H9 (cell line): Measurements from ENCODE around the gene CAMK2N2. TPM values are rescaled to one million over a fixed set of nuclear protein-coding genes. Genes with fewer than 3 reads are reported as not detected.

Experiments used
- DNase-seq: peaks from one replicate; pipeline ENCODE4 v3.0.0-alpha.2; 2017
- H2AFZ ChIP-seq: one replicate; pipeline ENCODE4 v1.6.1; 2013; ENCODE audit warnings: mild to moderate bottlenecking, low read length, control low read depth, moderate library complexity
- H2AK5ac ChIP-seq: 2 replicates; pipeline ENCODE4 v1.6.1; 2013; ENCODE audit warnings: low read length, control low read depth, mixed read lengths; ENCODE audit not compliant: insufficient read length
- H2BK120ac ChIP-seq: one replicate; pipeline ENCODE4 v1.6.1; 2013; ENCODE audit warnings: low read depth, mild to moderate bottlenecking, low read length, control low read depth, inconsistent platforms; ENCODE audit not compliant: poor library complexity, severe bottlenecking
- H2BK12ac ChIP-seq: 2 replicates; pipeline ENCODE4 v1.6.1; 2013; ENCODE audit warnings: low read length, control low read depth, mixed read lengths, low read depth; ENCODE audit not compliant: insufficient read length
- H2BK15ac ChIP-seq: 2 replicates; pipeline ENCODE4 v1.6.1; 2013; ENCODE audit warnings: low read depth, low read length, control low read depth
- H2BK20ac ChIP-seq: one replicate; pipeline ENCODE4 v1.6.1; 2013; ENCODE audit warnings: low read depth, mild to moderate bottlenecking, low read length, control low read depth, inconsistent platforms; ENCODE audit not compliant: poor library complexity, severe bottlenecking
- H2BK5ac ChIP-seq: 2 replicates; pipeline ENCODE4 v1.6.1; 2013; ENCODE audit warnings: low read length, control low read depth, mixed read lengths; ENCODE audit not compliant: insufficient read length
- H3K14ac ChIP-seq: 2 replicates; pipeline ENCODE4 v1.6.1; 2013; ENCODE audit warnings: low read length, control low read depth; ENCODE audit not compliant: insufficient read depth
- H3K18ac ChIP-seq: 2 replicates; pipeline ENCODE4 v1.6.1; 2013; ENCODE audit warnings: low read depth, mild to moderate bottlenecking, mixed read lengths, low read length, control low read depth; ENCODE audit not compliant: insufficient read length
- H3K23ac ChIP-seq: 2 replicates; pipeline ENCODE4 v1.6.1; 2013; ENCODE audit warnings: low read length, control low read depth, mixed read lengths, low read depth; ENCODE audit not compliant: insufficient read length
- H3K23me2 ChIP-seq: 2 replicates; pipeline ENCODE4 v1.6.1; 2013; ENCODE audit warnings: low read depth, mild to moderate bottlenecking, mixed read lengths, low read length, control low read depth; ENCODE audit not compliant: insufficient read length, poor library complexity, severe bottlenecking
- H3K27ac ChIP-seq: 2 replicates; pipeline ENCODE4 v1.5.1; 2013; ENCODE audit warnings: low read length, control low read depth, mixed read lengths, low read depth; ENCODE audit not compliant: insufficient read length
- H3K27me3 ChIP-seq: 2 replicates; pipeline ENCODE4 v1.6.1; 2013; ENCODE audit warnings: low read length, control low read depth, inconsistent platforms; ENCODE audit not compliant: insufficient read depth
- H3K4ac ChIP-seq: 2 replicates; pipeline ENCODE4 v1.6.1; 2013; ENCODE audit warnings: low read depth, mild to moderate bottlenecking, control low read depth, inconsistent platforms, low read length, moderate library complexity
- H3K4me1 ChIP-seq: 2 replicates; pipeline ENCODE4 v1.6.1; 2013; ENCODE audit warnings: low read length, control low read depth, inconsistent platforms; ENCODE audit not compliant: insufficient read depth
- H3K4me2 ChIP-seq: 2 replicates; pipeline ENCODE4 v1.6.1; 2013; ENCODE audit warnings: low read length, control low read depth, mixed read lengths; ENCODE audit not compliant: insufficient read length, insufficient read depth
- H3K56ac ChIP-seq: 2 replicates; pipeline ENCODE4 v1.6.1; 2013; ENCODE audit warnings: low read depth, mild to moderate bottlenecking, mixed read lengths, low read length, control low read depth; ENCODE audit not compliant: insufficient read length
- H3K79me1 ChIP-seq: 2 replicates; pipeline ENCODE4 v1.6.1; 2013; ENCODE audit warnings: low read depth, mild to moderate bottlenecking, moderate library complexity, low read length, control low read depth, inconsistent platforms; ENCODE audit not compliant: insufficient read depth, poor library complexity, severe bottlenecking
- H3K79me2 ChIP-seq: 2 replicates; pipeline ENCODE4 v1.6.1; 2013; ENCODE audit warnings: low read length, control low read depth, inconsistent platforms; ENCODE audit not compliant: insufficient read depth
- H3K9ac ChIP-seq: 2 replicates; pipeline ENCODE4 v1.6.1; 2013; ENCODE audit warnings: low read length, control low read depth, mixed read lengths; ENCODE audit not compliant: insufficient read length; ENCODE audit errors: extremely low read depth
- H3K9me3 ChIP-seq: one replicate; pipeline ENCODE4 v1.6.1; 2013; ENCODE audit warnings: low read depth, low read length, inconsistent platforms; ENCODE audit not compliant: control insufficient read depth
- H3T11ph ChIP-seq: one replicate; pipeline ENCODE4 v1.6.1; 2013; ENCODE audit warnings: mild to moderate bottlenecking, low read length, control low read depth, inconsistent platforms
- H4K20me1 ChIP-seq: one replicate; pipeline ENCODE4 v1.6.1; 2013; ENCODE audit not compliant: control insufficient read depth, insufficient read length, insufficient read depth
- H4K5ac ChIP-seq: 2 replicates; pipeline ENCODE4 v1.6.1; 2013; ENCODE audit warnings: low read depth, mild to moderate bottlenecking, mixed read lengths, low read length, control low read depth; ENCODE audit not compliant: insufficient read length
- H4K8ac ChIP-seq: replicated peaks from 2 replicates; pipeline ENCODE4 v1.6.1; 2013; ENCODE audit warnings: low read length, control low read depth, mixed read lengths, low read depth; ENCODE audit not compliant: insufficient read length
- H4K91ac ChIP-seq: 2 replicates; pipeline ENCODE4 v1.6.1; 2013; ENCODE audit warnings: low read depth, mild to moderate bottlenecking, moderate library complexity, mixed read lengths, low read length, control low read depth; ENCODE audit not compliant: insufficient read length
- H3K27ac Mint-ChIP-seq, 3 experiments: 2 replicates in 2 of 3; 3 replicates in 1 of 3; pipeline ENCODE4 v1.8.0; 2020 to 2021; ENCODE audit warnings: mixed read lengths in 3 of 3, mild to moderate bottlenecking in 1 of 3, moderate library complexity in 1 of 3
- H3K27me3 Mint-ChIP-seq: 2 replicates; pipeline ENCODE4 v1.8.0; 2021; ENCODE audit warnings: low read depth, mild to moderate bottlenecking, moderate library complexity, mixed read lengths
- H3K36me3 Mint-ChIP-seq, 3 experiments: 2 replicates in 2 of 3; 3 replicates in 1 of 3; pipeline ENCODE4 v1.8.0; 2020 to 2021; ENCODE audit warnings: low read depth in 3 of 3, mixed read lengths in 3 of 3; ENCODE audit not compliant: insufficient read depth in 1 of 3
- H3K4me1 Mint-ChIP-seq, 2 experiments: 2 replicates each; pipeline ENCODE4 v1.8.0; 2020; ENCODE audit warnings: mixed read lengths in 2 of 2
- H3K4me3 Mint-ChIP-seq, 2 experiments: 2 replicates in 1 of 2; 3 replicates in 1 of 2; pipeline ENCODE4 v1.8.0; 2020 to 2021; ENCODE audit warnings: mild to moderate bottlenecking in 2 of 2, mixed read lengths in 2 of 2, moderate library complexity in 1 of 2
- H3K9me3 Mint-ChIP-seq, 2 experiments: 2 replicates in 1 of 2; 3 replicates in 1 of 2; pipeline ENCODE4 v1.8.0; 2020; ENCODE audit warnings: mild to moderate bottlenecking in 2 of 2, mixed read lengths in 2 of 2, moderate library complexity in 1 of 2
- CTCF ChIP-seq: fragments of 200-600 bp; sonication (generic); conservative IDR thresholded peaks from 3 replicates; pipeline ENCODE4 v1.8.0; 2021; ENCODE audit warnings: antibody characterized with exemption, mild to moderate bottlenecking
- WGBS: extraction: QIAGEN DNeasy Blood & Tissue Kit; methylation state at CpG from one replicate; pipeline ENCODE4 v1.1.7; 2013; ENCODE audit warnings: missing lambda C conversion rate, low lambda C conversion rate, mixed read lengths; ENCODE audit not compliant: insufficient read length; ENCODE audit errors: extremely low coverage; 5-methylcytosine and 5-hydroxymethylcytosine counted together
- total RNA-seq: library from RNA; stranded (reverse); gene quantifications from 2 replicates; pipeline ENCODE4 v1.2.1, GENCODE V29; 2021

Gene CAMK2N2
- total RNA-seq, 1 experiment from 2014 or later = 12.6 TPM

DNA sequence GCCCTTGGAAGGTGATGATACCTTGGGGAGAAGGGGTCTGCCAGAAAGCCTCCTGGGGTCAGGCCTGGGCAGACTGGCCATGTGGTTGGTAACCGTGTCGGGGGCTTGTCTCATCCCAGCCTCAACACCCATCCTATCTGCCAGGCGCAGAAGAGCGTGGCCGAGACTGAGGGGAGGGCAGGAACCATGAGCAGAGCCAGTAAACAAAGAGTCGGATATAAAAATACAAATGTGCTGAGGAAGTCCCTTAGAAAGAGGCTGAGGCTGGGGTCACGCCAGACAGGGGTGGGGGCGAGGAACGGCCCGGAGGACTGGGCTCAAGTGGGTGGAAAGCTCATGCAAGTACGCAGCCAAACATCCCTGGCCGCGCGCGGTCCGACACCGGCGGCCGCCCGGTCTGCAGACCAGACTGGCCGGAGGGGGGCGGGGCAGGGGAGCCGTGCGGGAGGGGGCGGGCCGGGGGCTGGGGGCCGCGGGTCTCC is 1.9 kb downstream of the CAMK2N2 start:
- Mint-ChIP-seq H3K9me3 (no peaks in the 10 kb centered on the region), H3K27ac (no peak overlapping the region), H3K27me3 (peaks cover 65% of the 10 kb centered on the region), H3K4me1 (peaks cover 19 to 21% of the 10 kb centered on the region in 2 experiments), H3K4me3 (peak overlapping the region; percentile 62 to 68), H3K36me3 (peaks cover 0 to 8% (median 2%) of the 10 kb centered on the region in 3 experiments; a peak in 3 of 7 replicates)
- H2BK15ac ChIP-seq = no peak overlapping the region
- H2BK20ac ChIP-seq = no peak overlapping the region
- H2BK5ac ChIP-seq = no peak overlapping the region
- H3K9me3 ChIP-seq = no peaks in the 10 kb centered on the region
- no peak overlapping the region for H2AK5ac ChIP-seq
- H3K27me3 ChIP-seq = peaks cover 14% of the 10 kb centered on the region; the same call in 1 of the 2 replicates
- H3K4ac ChIP-seq = no peak overlapping the region
- no peak overlapping the region for H3K9ac ChIP-seq
- no peaks in the 10 kb centered on the region for H3K4me1 ChIP-seq
- no peak overlapping the region for H4K8ac ChIP-seq
- no peak for TF ChIP-seq CTCF
- no peaks in the 10 kb centered on the region for H3K79me2 ChIP-seq
- no peak for DNase-seq
- no peak overlapping the region for H4K91ac ChIP-seq
- H3K18ac ChIP-seq = no peak overlapping the region
- H3K23ac ChIP-seq = no peak overlapping the region
- no CpG with 5 or more reads among the region's 28 CpGs for WGBS
- H3T11ph ChIP-seq = no peak overlapping the region
- H2BK120ac ChIP-seq = no peak overlapping the region
- H3K27ac ChIP-seq = no peak overlapping the region
- no peak overlapping the region for H2BK12ac ChIP-seq
- H3K14ac ChIP-seq = no peak overlapping the region
- no peaks in the 10 kb centered on the region for H3K79me1 ChIP-seq
- H3K56ac ChIP-seq = no peak overlapping the region
- H4K20me1 ChIP-seq = no peaks in the 10 kb centered on the region
- no peak overlapping the region for H2AFZ ChIP-seq
- peak overlapping the region; percentile 21 for H3K4me2 ChIP-seq
- H3K23me2 ChIP-seq = peaks cover 21% of the 10 kb centered on the region
- H4K5ac ChIP-seq = no peak overlapping the region
